ENCODE data around the gene GSTA4.
"Not testable (repeated sequence)": the region's sequence is repeated elsewhere in the genome, so short reads cannot be mapped to it uniquely, and the experiment has no call there.

GSTA4 gene

GRCh38 chr6:53011979-53012378 is 16.9 kb upstream of the GSTA4 start:
- no peak for DNase-seq

DNA sequence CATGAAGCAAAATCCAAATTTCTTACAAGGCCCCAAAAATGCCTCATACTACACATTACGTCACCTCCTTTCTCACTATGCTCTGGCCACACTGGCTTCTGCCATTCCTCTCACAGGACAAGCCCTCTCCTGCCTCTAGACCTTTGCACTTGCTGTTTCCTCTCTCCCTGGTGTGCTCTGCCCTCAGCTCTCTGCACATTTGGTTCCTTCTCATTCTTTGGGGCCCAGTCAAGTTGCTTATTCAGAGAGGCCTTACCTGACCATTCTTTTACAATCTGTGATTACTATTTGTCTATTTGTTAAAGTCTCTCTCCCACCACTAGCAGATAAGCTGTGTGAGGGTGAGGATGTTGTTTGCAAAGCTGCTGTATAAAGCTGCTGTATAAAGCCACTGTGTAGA is 15.4 kb upstream of the GSTA4 start:
- no peak for DNase-seq

DNA sequence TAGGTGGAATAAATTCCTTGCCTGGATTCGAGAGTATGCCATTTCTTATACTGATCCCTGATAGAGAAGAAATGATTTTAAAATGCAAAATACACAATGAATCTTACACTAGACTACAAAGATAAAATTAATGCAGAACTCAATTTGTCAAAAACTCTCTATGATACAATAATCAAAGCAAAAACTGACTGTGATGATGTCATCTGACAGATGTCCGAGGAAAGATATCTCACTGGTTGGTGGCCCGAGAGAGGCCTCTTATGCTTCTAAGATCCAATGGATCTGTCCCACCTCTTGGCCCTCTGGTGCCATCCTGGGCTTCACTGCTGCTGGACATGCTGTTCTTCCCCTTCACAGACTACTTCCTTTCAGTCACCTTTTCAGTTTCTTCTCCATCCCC is 14.4 kb upstream of the GSTA4 start:
- no peak for DNase-seq

DNA sequence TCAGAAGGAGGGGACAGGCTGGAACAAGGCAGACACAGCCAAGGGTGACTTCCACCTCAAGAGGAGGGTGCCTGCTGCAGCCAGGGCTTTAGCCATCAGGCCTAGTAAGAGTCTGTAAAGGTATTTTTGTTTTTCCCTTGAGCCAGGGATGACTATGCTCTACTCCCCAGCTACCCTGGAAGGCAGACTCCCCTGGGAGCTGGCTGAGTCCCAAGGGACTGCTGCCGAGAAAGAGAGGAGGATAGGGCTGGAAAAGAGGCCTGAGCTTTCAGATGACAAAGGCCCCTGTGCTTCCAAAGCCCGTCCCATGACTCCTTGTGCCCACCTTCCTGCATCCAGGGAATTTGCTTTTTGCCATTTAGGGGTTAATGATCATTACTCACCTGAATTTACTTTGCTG is 14.0 kb upstream of the GSTA4 start:
- no peak for DNase-seq

- DNase-seq = not testable (repeated sequence)
Measured at GRCh38 chr6:53008192-53008687, 13.2 kb upstream of the GSTA4 start.

DNA sequence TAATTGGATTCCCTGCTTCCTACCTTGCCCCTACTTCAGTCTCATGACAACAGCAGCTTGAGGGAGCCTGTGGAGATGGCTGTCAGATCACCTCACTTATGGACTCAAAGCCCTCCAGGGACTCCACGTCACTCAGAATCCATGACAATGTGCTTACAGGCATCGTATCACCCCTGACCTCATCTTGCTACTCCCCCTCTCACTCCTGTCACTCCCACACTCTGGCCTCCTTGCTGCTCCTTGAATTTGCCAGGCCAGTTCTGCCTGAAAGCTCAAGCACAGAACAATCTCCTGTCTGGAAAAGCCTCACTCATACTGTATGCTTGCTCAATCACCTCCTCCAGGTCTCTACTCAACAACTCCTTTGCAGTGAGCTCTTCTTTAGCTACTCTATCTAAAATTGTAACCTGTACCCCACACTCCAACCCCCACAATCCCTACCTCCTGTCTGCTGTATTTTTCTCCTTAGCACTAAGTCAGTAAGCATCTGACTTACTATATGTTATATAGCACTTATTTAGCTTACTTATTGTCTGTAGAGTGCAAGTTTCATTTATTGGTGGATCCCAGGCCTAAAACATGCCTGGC is 10.7 kb upstream of the GSTA4 start:
- DNase-seq = no peak

GRCh38 chr6:52999456-52999855 is 4.4 kb upstream of the GSTA4 start:
- no peak for DNase-seq

DNA sequence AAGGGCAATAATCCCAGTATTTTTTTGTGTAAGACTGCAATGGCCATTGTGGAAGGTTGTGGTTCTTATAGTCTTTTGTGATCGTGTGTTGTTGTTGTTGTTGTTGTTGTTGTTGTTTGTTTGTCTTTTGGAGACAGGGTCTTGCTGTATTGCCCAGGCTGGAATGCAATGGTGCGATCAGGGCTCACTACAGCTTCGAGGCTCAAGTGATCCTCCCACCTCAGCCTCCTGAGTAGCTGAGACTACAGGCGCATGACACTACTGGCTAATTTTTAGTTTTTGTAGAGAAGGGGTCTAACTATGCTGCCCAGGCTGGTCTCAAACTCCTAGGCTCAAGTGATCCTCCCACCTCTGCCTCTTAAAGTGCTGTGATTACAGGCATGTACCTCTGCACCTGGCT is 3.5 kb upstream of the GSTA4 start:
- DNase-seq = no peak

DNA sequence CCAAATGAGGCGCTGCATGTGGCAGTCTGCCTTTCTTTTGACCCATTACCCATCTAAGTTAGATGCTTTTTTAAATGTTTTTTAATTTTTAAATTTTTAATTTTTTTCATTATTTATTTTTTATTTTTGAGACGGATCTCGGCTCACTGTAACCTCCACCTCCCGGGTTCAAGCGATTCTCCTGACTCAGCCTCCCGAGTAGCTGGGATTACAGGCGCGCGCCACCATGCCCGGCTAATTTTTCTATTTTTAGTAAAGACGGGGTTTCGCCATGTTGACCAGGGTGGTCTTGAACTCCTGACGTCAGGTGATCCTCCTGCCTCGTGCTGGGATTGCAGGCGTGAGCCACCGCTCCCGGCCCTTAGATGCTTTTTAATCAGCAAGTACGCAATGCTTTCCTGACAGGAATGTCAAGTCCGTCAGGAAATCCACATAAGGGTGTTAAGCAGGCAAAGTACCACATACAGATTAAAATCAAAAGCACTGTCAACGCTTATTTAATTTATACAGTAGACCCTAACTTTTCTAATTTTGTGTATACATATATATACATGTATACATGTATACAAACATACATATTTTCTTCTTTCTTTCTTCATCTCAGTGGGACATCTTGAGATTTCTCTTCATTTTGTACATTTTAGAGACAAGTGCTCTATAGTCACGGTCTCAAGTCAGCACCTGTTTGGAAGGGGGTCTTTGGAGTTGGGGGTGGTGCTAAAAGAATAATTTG is 995 bp upstream of the GSTA4 start:
- peak; percentile 62 for DNase-seq

DNA sequence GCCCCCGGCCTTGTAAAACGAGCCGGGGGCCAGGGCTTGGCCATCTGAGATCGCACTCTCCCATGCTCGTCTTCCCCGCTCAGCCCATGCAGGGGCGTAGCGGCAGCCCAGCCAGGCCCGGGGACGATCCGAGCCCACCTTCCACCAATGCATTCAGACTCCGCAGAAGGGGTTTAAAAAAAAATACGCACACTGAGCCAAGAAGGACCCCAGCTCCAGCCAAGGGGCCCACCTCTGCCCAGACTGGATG is 320 bp downstream of the GSTA4 start:
- DNase-seq = no peak

DNA sequence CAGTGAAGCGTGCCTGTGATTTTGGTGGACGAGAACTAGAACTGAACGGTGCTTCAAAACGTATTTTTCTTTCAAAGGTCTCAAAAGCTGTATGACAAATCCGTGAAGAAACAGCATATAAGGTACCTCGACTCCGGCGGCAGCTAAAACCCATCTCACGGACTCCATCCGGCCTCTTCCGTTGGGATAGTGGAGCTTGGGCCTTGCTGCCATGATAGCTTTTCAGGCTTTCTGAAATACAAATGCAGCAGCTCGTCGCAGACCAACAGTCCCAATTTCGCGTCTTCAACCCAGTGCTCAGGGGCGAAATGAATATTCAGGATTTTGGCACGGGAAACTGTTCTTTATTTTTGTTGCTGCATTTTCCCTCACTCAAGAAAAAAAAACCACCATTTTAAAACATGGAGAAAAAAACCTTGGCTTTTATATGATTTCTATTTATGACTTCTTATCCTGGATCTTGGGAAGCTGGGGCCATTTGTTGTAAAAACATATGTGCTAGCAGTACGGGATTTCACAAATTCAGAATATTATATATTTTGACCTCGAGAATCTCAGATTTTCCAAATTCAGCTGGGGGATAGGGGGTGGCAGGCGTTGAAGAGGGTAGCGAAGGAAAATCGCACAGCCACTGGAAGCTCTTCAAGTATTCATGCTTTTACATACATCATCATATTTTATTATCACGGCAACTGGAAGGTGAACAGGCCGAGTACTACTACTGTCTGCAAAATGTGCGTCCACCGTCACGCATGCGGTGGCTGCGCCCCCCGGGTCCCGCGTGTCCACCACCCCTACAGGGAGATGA is 849 bp downstream of the GSTA4 start:
- DNase-seq = peak; percentile 64

GRCh38 chr6:52992980-52993920 is 1.8 kb downstream of the GSTA4 start:
- no peak for DNase-seq

DNA sequence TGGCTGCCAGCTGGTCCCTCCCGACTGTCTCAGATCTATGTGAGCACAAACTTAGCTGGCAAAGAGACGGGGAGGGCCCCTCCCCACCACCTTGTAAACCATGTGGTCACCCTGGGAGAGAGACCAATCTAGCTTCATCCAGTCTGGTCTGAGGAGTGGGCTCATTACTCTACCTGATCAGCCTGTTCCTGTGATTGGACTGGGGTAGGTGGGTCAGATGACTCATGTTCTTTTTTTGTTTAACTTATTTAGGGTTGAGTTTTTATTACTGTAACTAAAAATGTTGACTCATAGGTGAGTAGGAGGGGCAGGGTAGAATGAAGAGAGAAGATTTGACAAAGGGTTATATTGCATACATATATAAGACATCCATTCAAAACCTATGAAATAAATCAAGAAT is 4.7 kb downstream of the GSTA4 start:
- no peak for DNase-seq

DNA sequence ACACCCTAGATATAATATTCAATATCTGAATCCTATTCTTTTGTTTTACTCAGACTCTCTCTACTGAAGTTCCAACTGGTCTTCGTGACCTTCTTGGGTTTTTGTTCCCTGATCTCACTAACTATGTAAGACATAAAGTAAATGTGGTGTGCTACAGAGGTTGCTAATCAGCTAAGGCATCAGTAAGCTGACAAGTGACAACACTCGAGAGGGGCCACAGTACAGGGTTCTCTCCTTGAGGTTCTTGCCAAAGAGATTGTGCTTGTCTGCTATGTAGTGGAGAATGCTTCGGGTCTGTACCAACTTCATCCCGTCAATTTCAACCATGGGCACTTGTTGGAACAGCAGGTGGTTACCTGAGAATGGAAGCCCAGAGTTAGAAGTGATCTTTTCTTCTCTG is 9.9 kb downstream of the GSTA4 start:
- no peak for DNase-seq

DNA sequence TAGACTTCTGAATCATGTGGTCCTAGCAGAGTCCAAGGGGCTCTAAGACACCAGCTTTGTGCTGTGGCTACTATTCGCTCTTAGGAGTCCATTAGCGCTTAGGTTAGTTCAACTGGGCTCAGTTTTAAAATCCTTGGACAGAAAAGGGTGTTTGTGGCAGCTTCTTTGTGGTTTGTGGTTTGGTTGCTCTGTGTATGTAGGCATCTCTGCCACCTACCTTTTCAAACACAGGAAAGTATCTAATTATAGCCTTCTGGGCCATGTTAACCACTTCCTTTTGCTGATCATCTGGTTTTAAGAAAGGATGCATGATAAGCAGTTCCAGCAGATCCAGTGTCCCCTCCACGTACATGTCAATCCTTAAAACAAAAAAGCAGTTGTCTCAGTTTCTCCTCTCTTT is 10.8 kb downstream of the GSTA4 start:
- no peak for DNase-seq

- DNase-seq = no peak
Measured at GRCh38 chr6:52983159-52983848, 11.8 kb downstream of the GSTA4 start.

GRCh38 chr6:52982680-52983079 is 12.4 kb downstream of the GSTA4 start:
- no peak for DNase-seq

DNA sequence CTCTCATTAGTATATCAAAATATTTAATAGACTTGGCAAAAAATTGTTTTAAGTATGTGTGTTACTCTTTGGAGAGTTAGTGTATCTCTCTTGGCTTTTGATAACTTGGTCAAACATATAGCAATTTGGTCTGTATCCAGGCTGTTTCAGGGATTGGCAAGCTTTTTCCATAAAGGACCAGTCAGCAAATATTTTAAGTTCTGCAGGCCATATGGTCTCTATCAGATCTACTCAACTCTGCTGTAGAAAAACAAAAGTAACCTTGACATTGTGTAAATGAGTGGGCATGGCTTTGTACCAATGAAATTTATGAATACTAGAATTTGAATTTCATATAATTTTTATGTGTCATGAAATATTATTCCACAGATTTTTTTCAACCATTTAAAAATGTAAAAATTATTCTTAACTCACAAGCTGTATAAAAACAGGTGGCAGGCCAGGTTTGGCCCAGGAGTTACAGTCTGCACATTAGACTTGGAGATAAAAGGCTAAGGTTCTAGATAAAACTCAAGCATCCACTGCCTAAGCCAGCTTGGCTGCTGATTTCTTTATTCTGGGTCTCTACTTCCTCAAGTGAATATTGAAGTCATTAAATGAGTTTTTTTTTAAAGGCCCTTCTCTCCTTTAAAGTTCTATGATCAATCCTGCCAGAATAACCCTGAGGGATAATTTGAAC is 13.7 kb downstream of the GSTA4 start:
- DNase-seq = no peak

DNA sequence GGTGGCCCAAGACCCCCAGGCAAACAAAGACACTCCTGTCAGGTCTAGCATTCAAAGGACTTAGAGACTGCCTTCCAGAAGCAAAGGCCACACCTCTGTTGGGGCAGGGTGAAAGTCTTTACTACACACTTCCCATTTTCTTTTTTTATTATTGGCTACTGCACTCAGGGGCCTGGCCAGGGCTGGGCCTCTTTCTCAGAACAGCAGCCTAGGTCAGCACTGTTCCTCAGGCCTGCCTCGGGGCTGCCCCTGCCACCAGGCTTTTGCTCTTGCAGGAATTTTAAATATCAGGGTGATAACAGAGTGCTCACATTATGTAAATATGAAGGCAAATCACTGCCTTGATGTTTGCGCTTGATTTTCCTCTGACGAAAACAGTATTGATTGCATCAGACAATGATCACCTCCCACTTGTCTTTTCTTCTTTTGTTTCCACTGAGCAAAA is 18.5 kb downstream of the GSTA4 start:
- DNase-seq = no peak

DNA sequence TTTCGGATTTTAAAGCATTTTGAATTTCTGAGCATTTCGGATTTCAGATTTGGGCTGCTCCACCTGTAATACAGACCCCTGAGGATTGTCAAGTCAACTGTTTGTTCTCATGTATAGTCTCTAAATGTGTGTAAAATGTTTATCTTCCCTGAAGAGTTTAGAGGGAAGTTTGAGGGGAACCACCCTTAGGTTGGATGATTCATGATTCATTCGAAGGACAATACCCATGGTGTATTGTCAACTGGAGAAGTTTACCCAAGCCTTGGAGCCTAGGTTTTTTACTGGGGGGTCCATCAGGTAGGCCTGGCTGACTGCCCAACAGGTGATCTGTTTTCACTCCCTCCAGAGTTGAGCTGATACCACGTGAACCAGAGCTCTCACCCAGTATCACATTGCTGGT is 18.9 kb downstream of the GSTA4 start:
- DNase-seq = no peak

DNA sequence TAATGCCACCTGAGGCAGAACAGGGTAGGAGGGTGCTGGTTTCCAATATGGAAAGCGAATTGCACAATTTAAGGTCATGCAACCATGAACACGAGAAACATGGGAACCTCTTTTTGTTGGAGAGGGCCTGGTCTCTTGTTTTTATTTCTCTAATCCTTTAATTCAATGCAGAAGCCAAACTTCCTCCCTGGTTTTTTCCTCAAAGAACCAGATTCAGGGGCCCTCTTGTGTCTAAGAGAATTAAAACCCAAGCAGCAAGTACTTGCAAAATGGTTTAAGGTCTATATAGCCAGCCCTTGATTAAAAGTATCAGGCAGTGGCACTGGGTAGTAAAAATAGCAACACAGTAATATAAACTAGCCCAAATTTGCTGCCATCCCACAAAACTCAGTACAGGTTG is 19.5 kb downstream of the GSTA4 start:
- DNase-seq = no peak

GRCh38 chr6:52972989-52973388 is 22.1 kb downstream of the GSTA4 start:
- no peak for DNase-seq

Data from right hindlimb (tissue), 1 donor.